Breast epithelium (tissue), 3 donors: ENCODE data around the gene EPHA3.

ENCODE experiments used
- CTCF ChIP-seq, 3 donors: fragments of 450-650 bp; IDR thresholded peaks; one replicate each; pipeline ENCODE4 v1.5.1; 2016 to 2017; ENCODE audit warnings: antibody characterized with exemption in 3 of 3, mild to moderate bottlenecking in 3 of 3, moderate library complexity in 3 of 3
- POLR2A ChIP-seq: fragments of 450-650 bp; IDR thresholded peaks from one replicate; pipeline ENCODE4 v1.6.1; 2016; ENCODE audit warnings: antibody characterized with exemption, mild to moderate bottlenecking, moderate library complexity
- POLR2AphosphoS5 ChIP-seq, 3 donors: sonication (generic); formaldehyde crosslinking; IDR thresholded peaks; one replicate each; pipeline ENCODE4 v1.6.1; 2017; ENCODE audit warnings: antibody characterized with exemption in 3 of 3

- TF ChIP-seq POLR2A (no peak), CTCF (IDR thresholded peaks at IDR 0.05) (no peak), POLR2AphosphoS5 (IDR thresholded peaks at IDR 0.05) (no peak)
These were observed 250.9 kb downstream of the EPHA3 start for GRCh38 chr3:89358281-89358680.
